NT2/D1 (cell line): ENCODE results near the gene HHATL.

Source experiments
- YY1 ChIP-seq: IDR thresholded peaks from 2 replicates; pipeline ENCODE4 v1.6.1; 2011; ENCODE audit not compliant: insufficient read length, insufficient read depth
- ZNF274 ChIP-seq: IDR thresholded peaks from 2 replicates; pipeline ENCODE4 v1.6.1; 2011; ENCODE audit warnings: mild to moderate bottlenecking, low read depth, low read length

DNA sequence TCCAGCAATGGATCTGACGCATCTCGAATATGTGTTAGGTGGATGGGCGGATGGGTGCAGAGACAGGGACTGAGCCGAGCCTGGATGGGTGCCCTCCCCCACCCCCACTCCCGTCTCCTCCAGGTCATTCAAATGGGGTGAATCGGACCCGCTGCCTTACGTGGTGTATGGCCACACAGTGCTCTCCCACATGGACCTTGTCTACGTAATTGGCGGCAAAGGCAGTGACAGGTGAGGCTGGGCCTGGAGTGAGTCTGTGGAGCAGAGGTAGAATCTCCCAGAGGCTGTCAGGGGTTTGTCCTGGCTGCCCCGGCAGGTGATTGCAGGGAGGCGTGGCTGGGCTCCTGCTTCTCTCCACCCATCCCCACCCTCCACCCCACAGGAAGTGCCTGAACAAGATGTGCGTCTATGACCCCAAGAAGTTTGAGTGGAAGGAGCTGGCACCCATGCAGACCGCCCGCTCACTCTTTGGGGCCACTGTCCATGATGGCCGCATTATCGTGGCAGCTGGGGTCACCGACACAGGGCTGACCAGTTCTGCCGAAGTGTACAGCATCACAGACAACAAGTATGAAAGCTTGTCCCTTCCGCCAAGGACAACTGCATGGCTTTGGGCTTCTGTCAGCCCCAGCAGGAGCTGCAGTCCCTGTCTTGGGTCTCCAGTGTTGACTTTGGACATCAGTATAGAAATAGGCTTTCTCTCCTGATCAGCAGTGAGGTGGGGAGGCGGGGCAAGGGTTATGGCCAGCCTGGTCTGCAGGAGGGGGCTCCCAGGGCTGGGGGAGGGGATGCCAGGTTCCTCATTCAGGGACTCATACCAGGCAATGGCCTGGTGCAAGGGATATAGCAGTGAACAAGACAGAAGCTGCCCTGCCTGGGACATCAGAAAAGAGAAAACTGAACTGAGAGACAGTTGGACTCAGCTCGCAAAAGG, 13.8 kb downstream of the HHATL start:
- TF ChIP-seq YY1 (no peak), ZNF274 (no peak)
